Right lobe of liver (tissue), 6 donors: Measurements from ENCODE around the gene DERA. TPM values are rescaled to one million over a fixed set of nuclear protein-coding genes. Genes with fewer than 3 reads are reported as not detected.
A peak's percentile ranks its signal among the peaks of the same experiment; 100 is the strongest.
"Not testable (repeated sequence)": the region's sequence is repeated elsewhere in the genome, so short reads cannot be mapped to it uniquely, and the experiment has no call there.

Experiments used
- ATAC-seq, 4 donors: fragments of 200-7000 bp; cut with Tn5 transposase; one replicate each; pipeline ENCODE4 v1.9.1; 2020; ENCODE audit warnings: mild to moderate bottlenecking in 4 of 4, moderate library complexity in 4 of 4
- DNase-seq, 3 donors: peaks; one replicate each; pipeline ENCODE4 v3.0.0-alpha.2; 2020
- H3K27ac ChIP-seq, 3 donors: fragments of 200-600 bp; one replicate each; pipeline ENCODE4 v1.8.0; 2022
- H3K27me3 ChIP-seq, 2 donors: fragments of 200-600 bp; one replicate each; pipeline ENCODE4 v1.8.0; 2022
- H3K36me3 ChIP-seq, 4 donors: fragments of 200-600 bp; sonication (generic) in 1 of 4; one replicate each; pipeline versions ENCODE4 v1.5.1 to v1.8.0; 2017 to 2022; ENCODE audit warnings: control low read depth in 1 of 4
- H3K4me1 ChIP-seq, 4 donors: fragments of 200-600 bp; sonication (generic) in 1 of 4; one replicate each; pipeline versions ENCODE4 v1.5.1 to v1.8.0; 2017 to 2022; ENCODE audit warnings: control low read depth in 1 of 4
- H3K4me3 ChIP-seq, 3 donors: fragments of 200-600 bp; one replicate each; pipeline ENCODE4 v1.8.0; 2022
- H3K9me3 ChIP-seq, 4 donors: fragments of 200-600 bp; sonication (generic) in 1 of 4; one replicate each; pipeline versions ENCODE4 v1.5.1 to v1.8.0; 2017 to 2022; ENCODE audit warnings: control low read depth in 1 of 4
- CTCF ChIP-seq, 4 donors: fragments of 200-600 bp in 3 of 4; fragments of 450-650 bp in 1 of 4; IDR thresholded peaks; one replicate each; pipeline versions ENCODE4 v1.5.1 to v1.8.0; 2016 to 2022; ENCODE audit warnings: antibody characterized with exemption in 4 of 4, mild to moderate bottlenecking in 2 of 4
- POLR2A ChIP-seq: fragments of 450-650 bp; IDR thresholded peaks from one replicate; pipeline ENCODE4 v1.6.1; 2017; ENCODE audit warnings: antibody characterized with exemption, mild to moderate bottlenecking
- WGBS: methylation state at CpG from one replicate; pipeline ENCODE4 v1.1.6; 2018; ENCODE audit warnings: low coverage, low lambda C conversion rate; ENCODE audit not compliant: insufficient coverage; ENCODE audit errors: missing lambda C conversion rate; 5-methylcytosine and 5-hydroxymethylcytosine counted together
- intact Hi-C, 2 donors: fragments of 100-400 bp; cut with DNase I; formaldehyde crosslinking; loops; one replicate each; pipeline versions ENCODE4 v1.11.2 to v1.14.1; 2022
- total RNA-seq, 6 experiments: library from RNA; depleted of rRNA in 2 of 6; stranded (reverse); fragments of >200 nt in 2 of 6; fragmentation: NEBNext Ultra II Directional in 3 of 6; extraction: Animal tissue kit (Norgen Biotek cat#: 25700) in 3 of 6; gene quantifications; one replicate each; pipeline versions ENCODE4 v1.1.0 to v1.2.4, GENCODE V29; 2016 to 2023
- donor health status: DM: no; HTN: yes; CAD: no.
- donor health status: DM: no; HTN: no; CAD: no.
- donor health status: DM: no; HTN: no; CAD: no.
- donor health status: DM: no; HTN: yes; CAD: no.
- donor health status: DM: no; HTN: yes; CAD: no.

Gene DERA
- total RNA-seq, 6 experiments from 2014 or later, result 39.8 to 55.6 (median 49.1) TPM

- intact Hi-C loops, result no loop called here
These were observed 666 bp upstream of the DERA start for GRCh38 chr12:15910468-15910863.

GRCh38 chr12:15911931-15912330, 799 bp downstream of the DERA start:
- intact Hi-C loops, result not testable (repeated sequence)
- peak in 3 of 4 donors; percentile 14 to 31 (median 25) for ATAC-seq
- 6% methylated on average over 3 of the region's 5 CpGs for WGBS

More at GRCh38 chr12:15910468-15910863, 666 bp upstream of the DERA start:
- Histone ChIP-seq H3K4me3 (peak overlapping the region in 1 of 3 donors; percentile 80), H3K9me3 (no peaks in the 10 kb centered on the region), H3K36me3 (no peaks in the 10 kb centered on the region), H3K4me1 (peaks cover 0 to 19% (median 7%) of the 10 kb centered on the region in 4 donors), H3K27ac (peak overlapping the region in 1 of 3 donors; percentile 89), H3K27me3 (no peaks in the 10 kb centered on the region)
- DNase-seq (no peak), ATAC-seq (no peak)
- TF ChIP-seq POLR2A, result no peak
- TF ChIP-seq CTCF (IDR thresholded peaks at IDR 0.05), result no peak
- 58% methylated on average over 5 of the region's 5 CpGs for WGBS

GRCh38 chr12:15914131-15914530, 3.0 kb downstream of the DERA start:
- H3K4me1 ChIP-seq, result peaks cover 0 to 15% (median 4%) of the 10 kb centered on the region in 4 donors
- intact Hi-C loops, H3K36me3 ChIP-seq, ATAC-seq, H3K27ac ChIP-seq, H3K9me3 ChIP-seq, H3K27me3 ChIP-seq, DNase-seq, H3K4me3 ChIP-seq: not testable (repeated sequence)
- WGBS, result 71% methylated on average over 5 of the region's 5 CpGs

More at GRCh38 chr12:15911931-15912330, 799 bp downstream of the DERA start:
- not testable (repeated sequence) for H3K27me3 ChIP-seq, H3K9me3 ChIP-seq, DNase-seq, H3K36me3 ChIP-seq
- peak overlapping the region; percentile 76 to 88 (median 80) for H3K4me3 ChIP-seq
- H3K4me1 ChIP-seq, result peaks cover 0 to 19% (median 7%) of the 10 kb centered on the region in 4 donors
- peak overlapping the region; percentile 87 to 89 (median 87) for H3K27ac ChIP-seq

GRCh38 chr12:15918066-15918465, 6.9 kb downstream of the DERA start:
- TF ChIP-seq CTCF (IDR thresholded peaks at IDR 0.05), result no peak
- TF ChIP-seq POLR2A, result no peak
- H3K36me3 ChIP-seq, result peaks cover 0 to 2% (median 0%) of the 10 kb centered on the region in 4 donors
- intact Hi-C loops, result no loop called here
- H3K4me1 ChIP-seq, result peaks cover 0 to 6% (median 0%) of the 10 kb centered on the region in 4 donors
- no peak overlapping the region for H3K4me3 ChIP-seq
- no peaks in the 10 kb centered on the region for H3K27me3 ChIP-seq
- no peaks in the 10 kb centered on the region for H3K9me3 ChIP-seq
- DNase-seq, result no peak
- 95% methylated on average over 7 of the region's 7 CpGs for WGBS
- ATAC-seq, result no peak
- no peak overlapping the region for H3K27ac ChIP-seq

DNA sequence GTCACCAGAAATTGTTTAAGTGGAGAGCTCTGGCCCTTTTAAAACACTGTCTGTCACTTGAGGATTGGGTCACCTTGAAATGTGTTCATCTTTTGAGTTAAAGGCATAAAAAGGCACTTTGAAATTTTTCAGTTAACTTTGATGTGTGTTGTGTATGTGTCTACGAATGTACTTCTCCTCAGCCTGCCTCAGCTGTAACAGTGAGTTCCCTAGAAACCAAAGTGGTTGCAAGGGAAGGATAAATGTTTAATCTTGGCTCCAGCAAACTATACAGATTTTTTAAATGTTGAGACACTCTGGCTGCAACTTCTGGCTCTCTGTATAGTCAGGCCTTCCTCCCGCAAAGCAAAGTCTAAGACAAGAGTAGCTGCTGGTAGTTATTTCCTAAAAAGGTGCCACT, 8.3 kb downstream of the DERA start:
- no peak overlapping the region for H3K27ac ChIP-seq
- H3K9me3 ChIP-seq, result no peaks in the 10 kb centered on the region
- intact Hi-C loops, result no loop called here
- TF ChIP-seq POLR2A (no peak), CTCF (IDR thresholded peaks at IDR 0.05) (no peak)
- no peaks in the 10 kb centered on the region for H3K27me3 ChIP-seq
- ATAC-seq, result no peak
- WGBS, result 89% methylated on average over 2 of the region's 2 CpGs
- no peaks in the 10 kb centered on the region for H3K4me1 ChIP-seq
- H3K36me3 ChIP-seq, result peaks cover 0 to 2% (median 0%) of the 10 kb centered on the region in 4 donors
- no peak for DNase-seq
- no peak overlapping the region for H3K4me3 ChIP-seq
